Measurements from ENCODE around the gene EQTN.

Gene EQTN

GRCh38 chr9:27278374-27278773 lies 18.6 kb downstream of the EQTN start:
- H3K27ac ChIP-seq = no peak overlapping the region
- no peak for TF ChIP-seq CTCF (conservative IDR thresholded peaks at IDR 0.05)

- peak; percentile 90 for TF ChIP-seq CTCF (conservative IDR thresholded peaks at IDR 0.05)
- no peak overlapping the region for H3K27ac ChIP-seq
These were observed 20.5 kb downstream of the EQTN start for GRCh38 chr9:27276193-27277030.

GRCh38 chr9:27273186-27273585 lies 23.8 kb downstream of the EQTN start:
- TF ChIP-seq CTCF (conservative IDR thresholded peaks at IDR 0.05) = no peak
- no peak overlapping the region for H3K27ac ChIP-seq

GRCh38 chr9:27272103-27272502 lies 24.8 kb downstream of the EQTN start:
- H3K27ac ChIP-seq = no peak overlapping the region
- no peak for TF ChIP-seq CTCF (conservative IDR thresholded peaks at IDR 0.05)

GRCh38 chr9:27261517-27262211 lies 35.3 kb downstream of the EQTN start:
- no peak for TF ChIP-seq CTCF (conservative IDR thresholded peaks at IDR 0.05)
- H3K27ac ChIP-seq = no peak overlapping the region

- TF ChIP-seq CTCF (conservative IDR thresholded peaks at IDR 0.05) = no peak
These were observed 36.0 kb downstream of the EQTN start for GRCh38 chr9:27260789-27261516.

GRCh38 chr9:27258662-27259061 lies 38.3 kb downstream of the EQTN start:
- no peak for TF ChIP-seq CTCF (conservative IDR thresholded peaks at IDR 0.05)
- H3K27ac ChIP-seq = no peak overlapping the region

More at GRCh38 chr9:27260789-27261516, 36.0 kb downstream of the EQTN start:
- H3K27ac ChIP-seq = no peak overlapping the region
